ENCODE measurements around the gene LYAR.
"Not testable (repeated sequence)": the region's sequence is repeated elsewhere in the genome, so short reads cannot be mapped to it uniquely, and the experiment has no call there.

LYAR gene

DNA sequence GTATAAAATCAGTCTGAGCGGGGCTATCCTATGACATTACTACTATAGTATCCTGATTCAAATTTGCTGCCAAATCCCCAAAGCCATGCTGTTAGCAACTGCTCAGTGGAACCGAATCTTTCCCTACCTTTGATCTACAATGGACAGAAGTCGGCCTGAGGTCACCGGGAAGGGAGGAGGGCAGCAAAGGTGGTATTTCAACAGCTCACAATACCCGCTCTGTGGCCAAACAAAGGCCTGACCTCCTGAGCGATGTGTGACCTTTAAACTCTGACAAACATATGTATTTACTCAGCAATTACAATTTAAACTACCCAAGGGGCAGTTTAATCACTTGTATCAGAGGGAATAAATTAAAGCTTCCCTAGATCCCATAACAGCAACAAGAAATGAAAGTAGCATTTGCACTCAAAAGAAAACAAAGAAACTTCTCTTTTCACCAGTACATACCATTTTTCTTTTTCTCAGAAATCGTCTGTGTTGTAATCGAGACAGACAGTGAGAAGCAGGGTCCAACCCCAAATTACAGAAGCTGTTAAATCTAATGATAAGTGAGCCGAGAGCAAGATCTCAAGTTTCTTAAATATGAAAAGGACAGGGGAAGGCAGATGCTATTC lies 30.4 kb downstream of the LYAR start:
- DNase-seq, result no peak

DNA sequence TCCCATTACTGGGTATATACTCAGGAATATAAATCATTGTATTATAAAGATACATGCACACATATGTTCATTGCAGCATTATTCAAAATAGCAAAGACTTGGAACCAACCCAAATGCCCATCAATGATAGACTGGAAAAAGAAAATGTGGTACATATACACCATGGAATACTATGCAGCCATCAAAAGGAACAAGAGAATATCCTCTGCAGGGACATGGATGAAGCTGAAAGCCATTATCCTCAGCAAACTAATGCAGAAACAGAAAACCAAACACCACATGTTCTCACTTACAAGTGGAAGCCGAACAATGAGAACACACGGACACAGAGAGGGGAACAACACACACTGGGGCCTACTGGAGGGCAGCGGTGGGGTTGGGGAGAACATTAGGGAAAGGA lies 32.2 kb downstream of the LYAR start:
- DNase-seq, result not testable (repeated sequence)

DNA sequence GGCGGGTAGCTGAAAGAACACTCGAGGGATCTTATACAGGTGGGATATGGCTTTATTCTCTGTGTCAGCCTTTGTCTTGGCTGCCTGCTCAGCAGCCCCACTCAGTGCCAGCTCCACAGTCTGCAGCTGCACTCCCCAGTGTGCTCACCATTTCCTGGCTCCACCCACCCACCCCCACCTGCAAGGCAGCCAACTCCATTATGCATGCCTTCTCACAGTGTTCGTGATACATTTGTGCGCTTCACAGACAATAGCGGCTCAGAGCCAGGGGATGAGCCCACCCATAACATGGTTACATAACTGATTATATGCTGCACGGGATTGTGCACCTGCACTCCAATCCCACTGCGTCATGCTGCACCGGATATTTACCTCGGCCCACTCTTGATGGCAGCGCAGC lies 33.2 kb downstream of the LYAR start:
- no peak for DNase-seq

DNA sequence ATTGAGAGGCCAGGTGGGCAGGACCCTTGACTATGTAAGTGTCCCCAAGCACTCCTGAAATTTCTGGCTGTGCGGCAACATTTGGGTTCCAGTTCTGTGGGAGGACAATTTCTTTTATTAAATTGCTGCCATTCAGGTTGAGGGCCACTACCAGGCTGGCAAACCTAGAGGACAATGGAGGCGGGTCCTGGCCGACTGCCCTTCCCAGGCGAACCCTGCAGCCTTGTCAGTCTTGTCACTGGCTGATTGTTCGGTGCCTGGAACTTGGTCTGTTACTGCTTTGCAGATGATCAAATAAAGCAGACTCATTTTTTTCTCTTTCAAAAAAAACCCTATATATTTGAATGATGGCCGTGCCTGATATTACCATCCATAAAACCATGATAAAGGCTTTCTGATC lies 35.3 kb downstream of the LYAR start:
- no peak for DNase-seq

DNA sequence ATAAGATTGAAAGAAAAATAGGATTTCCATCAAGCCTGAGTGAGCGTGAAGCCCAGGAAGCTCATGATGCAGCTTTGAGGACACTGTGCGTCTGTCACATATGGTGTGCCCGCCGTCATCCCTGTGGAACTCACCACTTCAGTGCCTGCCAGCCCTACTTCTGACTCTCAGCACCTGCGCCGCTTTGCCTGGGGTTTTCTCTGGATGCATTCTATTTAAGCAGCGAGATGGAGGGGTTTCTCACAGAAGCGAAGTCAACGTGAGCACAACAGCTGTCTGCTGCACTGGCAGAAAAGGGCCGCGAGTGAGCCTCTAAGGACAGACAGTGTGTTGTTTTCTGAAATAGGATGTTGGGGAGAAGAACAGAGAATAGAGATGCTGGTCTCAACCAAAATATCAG lies 35.8 kb downstream of the LYAR start:
- DNase-seq, result no peak

DNA sequence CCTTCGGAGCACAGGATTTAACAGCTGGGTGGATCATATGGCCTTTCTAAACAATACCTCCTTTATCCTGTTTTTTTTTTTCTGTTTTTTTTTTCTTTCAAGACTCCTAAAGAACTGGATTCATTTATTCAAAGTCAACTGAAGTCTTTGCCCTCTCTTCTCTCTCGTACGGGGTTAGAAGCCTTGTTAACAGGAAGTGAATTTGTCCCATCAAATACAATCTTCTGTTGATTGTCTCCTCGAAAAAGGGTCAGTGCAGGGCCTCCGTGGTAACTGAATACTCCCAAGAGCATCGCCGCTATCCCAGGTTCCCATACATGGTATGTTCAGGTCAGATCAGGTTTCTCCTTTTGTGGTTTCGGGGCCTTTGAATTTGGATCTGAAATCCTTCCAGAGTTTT lies 40.1 kb downstream of the LYAR start:
- DNase-seq, result peak; percentile 79

DNA sequence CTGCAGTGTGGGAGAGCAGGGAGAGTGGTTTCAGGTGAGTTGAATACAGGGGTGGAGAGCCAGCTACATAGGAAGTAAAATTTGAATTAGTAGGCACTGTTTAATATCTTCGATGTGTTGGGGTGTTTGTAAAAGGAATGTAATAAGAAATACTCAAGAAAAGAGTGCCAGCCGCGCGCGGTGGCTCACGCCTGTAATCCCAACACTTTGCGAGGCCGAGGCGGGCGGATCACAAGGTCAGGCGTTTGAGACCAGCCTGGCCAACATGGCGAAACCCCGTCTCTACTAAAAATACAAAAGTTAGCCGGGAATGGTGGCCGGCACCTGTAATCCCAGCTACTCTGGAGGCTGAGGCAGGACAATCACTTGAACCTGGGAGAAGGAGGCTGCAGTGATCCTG lies 40.6 kb downstream of the LYAR start:
- DNase-seq, result not testable (repeated sequence)

DNA sequence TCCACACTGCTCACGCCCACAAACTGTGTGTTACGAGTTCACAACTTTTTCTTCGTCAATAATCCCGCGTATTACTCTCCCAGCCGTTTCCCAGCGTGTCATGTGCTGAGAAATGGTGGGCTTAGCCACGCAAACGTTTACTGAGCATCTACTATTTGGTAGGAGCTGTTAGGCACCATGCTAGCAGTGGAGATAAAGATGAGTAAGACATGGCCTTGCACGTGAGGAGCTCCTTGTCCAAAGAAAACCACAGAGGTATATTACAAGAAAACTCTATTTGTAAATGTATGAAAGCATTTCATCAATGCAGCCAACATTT lies 41.1 kb downstream of the LYAR start:
- DNase-seq, result no peak

DNA sequence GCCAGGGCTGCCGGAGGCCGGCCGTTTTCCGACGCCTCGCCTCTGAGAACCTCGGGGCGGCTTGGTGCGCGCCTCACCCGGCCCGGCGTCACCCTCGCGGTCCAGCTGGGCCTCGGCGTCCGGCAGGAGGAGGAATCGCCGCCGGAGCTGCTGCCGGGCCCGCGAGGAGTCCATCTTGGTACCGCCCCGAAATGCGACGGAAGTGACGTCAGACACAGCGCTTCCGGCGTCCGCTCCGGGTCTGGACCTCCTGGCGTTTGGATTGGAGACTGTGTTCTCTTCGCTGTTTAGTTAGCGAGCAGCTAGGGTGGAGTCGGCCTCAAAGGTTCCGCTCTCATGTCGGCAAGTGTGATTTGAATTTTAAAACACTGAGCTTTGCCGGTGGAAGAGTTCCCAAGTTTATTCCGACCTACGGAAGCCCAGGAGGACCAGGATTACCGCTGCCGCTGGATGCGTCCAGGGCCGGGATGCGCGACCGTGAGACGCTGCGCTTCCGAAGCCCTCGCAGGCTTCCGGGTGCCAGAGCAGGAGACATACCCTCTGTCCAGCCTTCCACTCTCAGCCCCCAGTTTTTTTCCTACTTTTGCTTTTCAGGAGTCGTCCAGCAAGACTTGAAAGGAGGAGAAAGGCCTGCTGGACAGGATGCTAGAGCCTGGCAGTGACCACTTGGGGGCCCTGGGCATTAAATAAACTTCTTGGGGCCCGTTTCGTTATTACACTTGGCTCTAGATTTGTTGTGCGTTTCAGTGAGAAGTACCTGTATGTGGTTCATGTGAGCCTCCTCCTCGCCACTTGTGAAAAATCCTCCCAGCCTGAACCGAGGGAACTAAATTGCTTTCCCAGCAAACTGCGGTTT lies 41.7 kb downstream of the LYAR start, which contains the start of gene TMEM128:
Gene TMEM128 (minus strand): TSS at position 195 of the 856 bp plus-strand sequence. CDS start 21 bp downstream, at position 174.
- peak; percentile 66 for DNase-seq

DNA sequence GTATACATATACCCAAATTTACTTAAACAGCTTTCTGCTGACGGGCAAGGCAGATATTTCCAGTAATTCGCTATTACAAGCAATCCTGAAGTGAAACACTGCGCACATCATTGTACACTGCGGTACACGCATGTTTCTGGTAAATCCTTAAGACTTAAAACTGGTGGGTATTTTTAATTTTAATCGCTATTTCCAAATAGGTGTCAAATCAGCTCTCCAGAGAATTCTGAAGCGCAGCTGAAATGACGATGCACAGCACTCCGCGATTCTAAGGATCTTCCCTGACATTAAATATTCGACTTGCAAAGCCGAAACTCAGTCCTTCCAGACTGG lies 42.3 kb downstream of the LYAR start:
- no peak for DNase-seq

DNA sequence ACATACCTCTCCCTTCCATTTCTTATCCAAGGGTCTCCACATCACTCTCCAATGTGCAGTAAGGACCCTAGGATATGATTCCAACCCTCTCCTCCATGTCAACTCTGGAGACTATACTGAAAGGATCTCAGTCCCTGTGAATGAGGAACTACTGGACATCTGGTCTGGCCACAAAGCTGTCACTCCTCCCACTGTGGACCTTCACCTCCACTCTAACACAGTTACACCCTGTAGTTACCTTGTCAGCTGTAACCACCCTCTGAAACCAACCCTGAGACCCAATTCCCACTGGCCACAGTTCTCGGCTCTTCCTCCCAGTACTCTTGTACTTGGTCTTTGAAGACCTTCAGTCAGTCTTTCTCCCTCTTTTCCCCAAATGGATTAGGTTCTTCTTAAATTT lies 44.8 kb downstream of the LYAR start:
- no peak for DNase-seq

DNA sequence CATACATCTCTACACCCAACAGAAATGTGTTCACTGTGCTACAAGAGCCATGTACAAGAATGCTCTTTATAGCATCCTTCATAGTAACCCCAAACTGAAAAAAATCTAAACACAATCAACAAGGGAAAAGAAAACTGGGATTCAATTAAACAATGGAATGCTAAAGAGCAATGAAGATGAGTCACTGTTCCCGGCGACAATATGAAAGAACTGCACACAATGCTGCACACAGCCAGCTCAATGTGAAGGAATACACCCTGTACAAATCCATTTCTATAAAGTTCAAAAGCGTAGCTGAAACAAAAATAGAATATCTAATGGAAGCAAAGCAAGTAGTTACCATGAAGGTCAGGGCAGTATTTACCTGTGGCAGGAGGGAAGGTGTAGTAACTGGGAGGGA lies 50.4 kb downstream of the LYAR start:
- not testable (repeated sequence) for DNase-seq

DNA sequence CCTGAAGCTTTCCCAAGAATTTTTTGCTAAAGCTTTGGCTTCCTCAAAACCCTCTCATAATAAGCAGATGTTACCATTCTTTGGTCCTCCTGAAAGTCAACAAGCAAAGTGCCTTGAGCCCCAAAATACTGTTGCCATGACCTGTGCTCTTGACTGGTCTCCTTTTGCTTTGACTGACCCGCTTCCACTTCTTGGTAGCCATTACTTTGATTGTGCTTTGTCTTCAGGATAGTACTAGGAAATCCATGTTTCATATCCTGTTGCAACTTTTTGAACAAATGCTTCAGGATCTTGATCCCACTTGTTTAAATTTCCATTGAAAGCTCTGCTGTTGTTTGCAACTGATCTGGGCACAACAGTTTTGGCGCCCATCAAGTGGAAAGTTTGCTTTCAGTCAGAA lies 56.3 kb downstream of the LYAR start:
- DNase-seq, result no peak

DNA sequence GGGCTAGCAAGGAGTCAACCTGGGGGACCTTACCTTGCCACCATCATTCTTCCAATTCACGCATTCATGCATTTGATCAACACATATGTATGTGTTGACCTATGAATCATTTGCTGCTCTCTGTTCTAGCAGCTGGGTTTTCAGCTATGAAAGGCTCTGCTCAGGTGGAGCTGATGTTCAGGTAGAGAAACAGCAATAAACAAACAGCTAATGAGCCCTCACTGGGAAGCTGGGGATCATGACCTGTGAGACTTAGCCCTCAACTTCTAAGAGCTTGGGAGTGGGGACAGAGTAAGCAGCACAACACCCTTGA lies 61.6 kb downstream of the LYAR start:
- no peak for DNase-seq

DNA sequence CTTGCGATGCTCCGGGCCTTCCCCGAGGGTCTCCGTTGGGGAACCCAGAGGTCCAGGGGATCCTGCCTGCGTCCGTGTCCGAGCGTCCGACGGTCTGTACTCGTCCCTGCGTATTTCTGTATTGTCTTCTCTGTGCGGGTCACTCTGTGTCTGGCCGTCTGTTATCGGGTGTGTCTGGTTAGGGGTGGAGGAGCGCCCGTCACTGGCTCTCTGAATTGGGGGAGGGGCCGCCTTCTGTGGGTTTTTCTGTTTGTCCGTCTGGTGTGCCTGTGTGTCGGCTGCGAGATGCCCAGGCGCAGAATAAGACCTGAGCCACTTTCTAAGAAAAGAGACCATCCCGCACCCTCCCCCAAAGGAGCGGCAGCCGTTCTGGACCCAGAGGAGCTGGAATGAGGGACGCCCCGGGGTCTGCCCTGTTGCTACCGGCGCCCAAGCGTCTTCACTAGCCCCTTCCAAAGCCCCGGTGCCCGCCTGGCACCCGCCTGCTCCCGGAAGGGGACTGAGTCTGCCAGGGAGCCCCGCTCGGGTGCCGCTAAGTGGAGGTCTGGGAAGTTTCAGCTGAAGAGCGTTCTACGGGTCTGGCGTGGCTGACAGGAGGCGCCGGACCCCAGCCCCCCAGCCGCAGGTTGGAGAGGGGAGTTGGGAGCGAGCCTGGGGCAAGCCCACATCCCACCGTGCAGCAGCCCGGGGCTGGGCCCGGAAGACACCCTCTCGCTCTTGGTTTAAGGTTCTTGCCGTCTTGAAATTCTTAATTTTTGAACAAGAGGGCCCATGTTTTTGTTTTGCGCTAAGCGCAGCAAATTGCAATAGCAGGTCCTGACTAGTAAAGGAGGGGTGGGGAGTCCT lies 62.2 kb downstream of the LYAR start:
- no peak for DNase-seq

DNA sequence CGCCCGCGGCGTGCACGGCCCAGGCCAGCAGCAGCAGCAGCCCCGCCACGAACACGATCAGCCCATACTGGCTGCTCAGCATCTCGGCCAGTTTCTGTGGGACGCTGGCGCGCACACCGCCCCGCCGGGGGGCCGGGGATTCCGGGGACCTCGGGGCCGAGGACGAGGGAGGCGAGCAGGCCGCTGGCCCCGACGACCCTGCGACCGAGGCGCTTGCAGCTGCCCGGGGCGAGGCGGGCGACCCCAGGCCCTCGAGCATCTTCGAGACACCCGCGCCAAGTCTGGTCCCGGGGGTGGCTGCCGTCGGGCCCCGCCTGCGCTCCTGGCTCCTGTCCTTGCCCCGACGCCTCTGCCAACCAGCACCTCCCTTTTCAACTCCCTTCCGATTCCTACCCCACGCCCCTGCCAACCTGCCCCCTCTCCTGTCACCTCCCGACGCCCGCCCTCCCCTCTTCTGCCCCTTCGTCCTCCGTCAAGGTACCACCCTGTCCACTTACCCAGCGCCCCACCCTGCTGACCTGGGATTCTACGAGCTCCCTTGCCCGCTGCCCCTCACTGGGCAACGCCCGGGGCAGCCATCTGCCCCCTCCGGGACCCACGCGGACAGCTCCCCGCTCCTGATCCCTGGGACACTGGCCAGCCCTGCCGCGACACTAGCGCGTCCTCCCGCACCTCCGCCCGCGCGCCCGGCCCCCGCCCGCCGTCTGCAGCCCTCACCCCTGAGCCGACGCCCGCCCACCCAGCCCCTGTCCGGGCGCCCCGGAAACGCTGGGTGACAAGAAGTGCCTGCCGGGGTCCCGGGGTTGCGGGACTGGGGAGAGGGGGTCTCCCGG lies 63.1 kb downstream of the LYAR start, which contains the start of gene OTOP1:
Gene OTOP1 (minus strand): TSS at position 324 of the 833 bp plus-strand sequence. CDS start 65 bp downstream, at position 259.
- no peak for DNase-seq

DNA sequence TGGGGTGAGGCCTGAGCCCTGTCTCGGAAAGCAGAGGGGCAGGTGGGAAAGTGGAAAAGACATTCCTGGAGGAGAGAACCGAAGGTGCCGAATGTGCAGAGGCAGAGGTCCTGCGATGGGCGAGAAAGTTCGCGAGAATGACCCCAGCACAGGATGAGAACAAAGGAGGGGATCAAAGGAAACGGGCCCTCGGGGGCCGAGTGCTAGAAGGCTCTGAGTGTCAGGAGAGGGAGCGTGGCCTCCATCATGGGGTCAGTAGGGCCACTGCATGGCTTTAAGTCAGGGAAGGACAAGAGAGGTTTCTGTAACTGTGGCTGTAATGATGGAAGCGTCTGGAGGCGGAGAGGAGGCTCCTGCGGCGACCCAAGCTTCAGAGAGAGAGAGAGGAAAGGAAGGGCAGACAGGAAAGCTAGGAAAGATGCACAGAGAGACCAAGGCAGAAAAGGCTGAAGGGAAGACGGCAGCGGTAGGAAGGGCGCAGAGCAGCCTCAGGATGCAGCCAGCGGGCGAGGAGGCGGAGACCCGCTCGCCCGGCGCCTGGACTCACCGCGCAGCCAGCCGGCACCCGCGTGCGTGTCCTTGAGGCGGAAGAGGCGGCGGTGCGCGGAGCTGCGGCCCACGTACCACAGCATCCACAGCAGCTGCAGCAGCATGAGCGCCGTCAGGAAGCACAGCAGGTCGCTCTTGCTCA lies 63.9 kb downstream of the LYAR start:
- DNase-seq, result no peak
